ENCODE results near the gene ORC5.

- TF ChIP-seq POLR2A (IDR thresholded peaks at IDR 0.05) (no peak), POLR2AphosphoS5 (IDR thresholded peaks at IDR 0.05) (no peak)
Measured at GRCh38 chr7:104231054-104232046, 23.5 kb upstream of the ORC5 start.
